Gastroesophageal sphincter (tissue), 4 donors: ENCODE results near the gene CCL27. TPM values are rescaled to one million over a fixed set of nuclear protein-coding genes. Genes with fewer than 3 reads are reported as not detected.

Experiments
- ATAC-seq: fragments of 150-250 bp; one replicate; pipeline ENCODE4 v1.9.1; 2016; ENCODE audit warnings: mild to moderate bottlenecking, moderate library complexity
- H3K27ac ChIP-seq, 4 donors: fragments of 200-600 bp; sonication (generic) in 3 of 4; 1 replicate in 3 of 4; 2 replicates in 1 of 4; pipeline ENCODE4 v1.5.1; 2016 to 2019
- H3K27me3 ChIP-seq: fragments of 200-600 bp; sonication (generic); one replicate; pipeline ENCODE4 v1.5.1; 2019
- H3K36me3 ChIP-seq, 2 donors: fragments of 200-600 bp; sonication (generic); one replicate each; pipeline ENCODE4 v1.5.1; 2019; ENCODE audit warnings: control low read depth in 1 of 2
- H3K4me1 ChIP-seq, 3 donors: fragments of 200-600 bp; sonication (generic); 1 replicate in 2 of 3; 2 replicates in 1 of 3; pipeline ENCODE4 v1.5.1; 2016 to 2019; ENCODE audit warnings: control low read depth in 2 of 3
- H3K4me3 ChIP-seq, 2 donors: fragments of 200-600 bp; sonication (generic); one replicate each; pipeline ENCODE4 v1.5.1; 2019; ENCODE audit warnings: mild to moderate bottlenecking in 1 of 2, moderate library complexity in 1 of 2
- H3K9me3 ChIP-seq, 3 donors: fragments of 200-600 bp; sonication (generic); one replicate each; pipeline ENCODE4 v1.5.1; 2017 to 2019; ENCODE audit warnings: control low read depth in 2 of 3
- EP300 ChIP-seq: sonication (generic); formaldehyde crosslinking; IDR thresholded peaks from one replicate; pipeline ENCODE4 v1.6.1; 2017; ENCODE audit warnings: antibody characterized with exemption, mild to moderate bottlenecking
- POLR2A ChIP-seq, 2 donors: fragments of 450-650 bp; IDR thresholded peaks; one replicate each; pipeline ENCODE4 v1.6.1; 2017; ENCODE audit warnings: antibody characterized with exemption in 2 of 2, mild to moderate bottlenecking in 2 of 2, moderate library complexity in 1 of 2
- POLR2AphosphoS5 ChIP-seq: sonication (generic); formaldehyde crosslinking; IDR thresholded peaks from one replicate; pipeline ENCODE4 v1.6.1; 2017; ENCODE audit warnings: antibody characterized with exemption
- WGBS, 2 donors: methylation state at CpG; one replicate each; pipeline ENCODE4 v1.1.5; 2018; ENCODE audit warnings: low coverage in 1 of 2; 5-methylcytosine and 5-hydroxymethylcytosine counted together
- total RNA-seq, 4 donors: library from RNA; depleted of rRNA; stranded (reverse); fragments of >200 nt; gene quantifications; one replicate each; pipeline ENCODE4 v1.1.0, GENCODE V29; 2016
- TF ChIP-seq, protein P1 (sequence below), 4 experiments: fragments of 200-600 bp in 2 of 4; fragments of 450-650 bp in 2 of 4; sonication (generic) in 1 of 4; IDR thresholded peaks; one replicate each; pipeline ENCODE4 v1.5.1; 2017 to 2019; ENCODE audit warnings: antibody characterized with exemption in 4 of 4, mild to moderate bottlenecking in 2 of 4, moderate library complexity in 2 of 4

The CCL27 gene
- total RNA-seq, 4 donors from 2014 or later = not detected

DNA sequence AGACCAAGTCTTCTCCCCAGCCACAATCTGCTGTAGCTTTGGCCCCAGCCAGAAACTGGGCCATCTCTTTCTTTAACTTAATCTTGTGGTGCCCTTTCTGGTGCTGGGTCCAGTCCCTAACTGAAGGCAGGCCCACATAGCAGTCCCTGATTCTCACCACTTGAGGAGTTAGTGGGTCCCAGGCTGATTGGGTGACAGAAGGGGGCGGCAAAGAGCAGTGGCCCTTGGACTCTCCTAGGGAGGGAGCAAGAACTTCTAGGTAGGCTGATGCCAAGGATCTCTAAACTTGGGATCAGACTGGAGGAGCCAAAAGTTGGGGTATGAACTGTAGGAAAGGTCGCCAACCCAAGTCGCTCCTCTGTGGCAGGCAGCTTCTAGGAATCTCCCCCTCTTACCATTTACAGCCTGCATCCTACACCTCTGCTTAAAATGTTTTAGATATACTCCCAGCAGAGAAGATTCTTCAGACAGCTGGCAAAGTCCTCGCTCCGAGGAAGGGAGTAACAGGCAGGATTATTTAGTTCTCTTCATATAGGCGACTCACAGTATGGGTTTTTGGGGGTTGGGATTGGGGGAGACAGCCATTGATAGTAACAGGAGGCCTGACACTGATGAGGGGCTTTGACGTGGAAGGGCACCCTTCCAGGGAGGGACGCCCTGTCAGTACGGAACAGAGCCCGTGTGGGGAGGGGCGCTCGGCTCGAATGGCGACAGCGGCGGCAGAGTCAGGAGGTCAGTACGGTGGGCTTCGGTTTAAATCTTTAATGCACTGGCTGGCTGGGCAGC lies 2.0 kb upstream of the CCL27 start:
- ATAC-seq = peak; percentile 39
- Histone ChIP-seq H3K27ac (peak overlapping the region; percentile 41 to 100 (median 99)), H3K36me3 (peaks cover 0 to 43% of the 10 kb centered on the region in 2 donors), H3K4me1 (peaks cover 0 to 43% (median 13%) of the 10 kb centered on the region in 3 donors), H3K4me3 (peak overlapping the region; percentile 85 to 93), H3K27me3 (no peaks in the 10 kb centered on the region), H3K9me3 (peaks cover 0 to 3% (median 0%) of the 10 kb centered on the region in 3 donors)
- 10 to 27% methylated on average over 3 to 15 of the region's 18 CpGs for WGBS, 2 donors
- TF ChIP-seq POLR2AphosphoS5 = peak; percentile 13
- TF ChIP-seq, protein P1, sequence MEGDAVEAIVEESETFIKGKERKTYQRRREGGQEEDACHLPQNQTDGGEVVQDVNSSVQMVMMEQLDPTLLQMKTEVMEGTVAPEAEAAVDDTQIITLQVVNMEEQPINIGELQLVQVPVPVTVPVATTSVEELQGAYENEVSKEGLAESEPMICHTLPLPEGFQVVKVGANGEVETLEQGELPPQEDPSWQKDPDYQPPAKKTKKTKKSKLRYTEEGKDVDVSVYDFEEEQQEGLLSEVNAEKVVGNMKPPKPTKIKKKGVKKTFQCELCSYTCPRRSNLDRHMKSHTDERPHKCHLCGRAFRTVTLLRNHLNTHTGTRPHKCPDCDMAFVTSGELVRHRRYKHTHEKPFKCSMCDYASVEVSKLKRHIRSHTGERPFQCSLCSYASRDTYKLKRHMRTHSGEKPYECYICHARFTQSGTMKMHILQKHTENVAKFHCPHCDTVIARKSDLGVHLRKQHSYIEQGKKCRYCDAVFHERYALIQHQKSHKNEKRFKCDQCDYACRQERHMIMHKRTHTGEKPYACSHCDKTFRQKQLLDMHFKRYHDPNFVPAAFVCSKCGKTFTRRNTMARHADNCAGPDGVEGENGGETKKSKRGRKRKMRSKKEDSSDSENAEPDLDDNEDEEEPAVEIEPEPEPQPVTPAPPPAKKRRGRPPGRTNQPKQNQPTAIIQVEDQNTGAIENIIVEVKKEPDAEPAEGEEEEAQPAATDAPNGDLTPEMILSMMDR (IDR thresholded peaks at IDR 0.05) = peak in 3 of 4 experiments; percentile 79 to 87 (median 82)
- TF ChIP-seq POLR2A (IDR thresholded peaks at IDR 0.05) = no peak
- TF ChIP-seq EP300 = no peak

DNA sequence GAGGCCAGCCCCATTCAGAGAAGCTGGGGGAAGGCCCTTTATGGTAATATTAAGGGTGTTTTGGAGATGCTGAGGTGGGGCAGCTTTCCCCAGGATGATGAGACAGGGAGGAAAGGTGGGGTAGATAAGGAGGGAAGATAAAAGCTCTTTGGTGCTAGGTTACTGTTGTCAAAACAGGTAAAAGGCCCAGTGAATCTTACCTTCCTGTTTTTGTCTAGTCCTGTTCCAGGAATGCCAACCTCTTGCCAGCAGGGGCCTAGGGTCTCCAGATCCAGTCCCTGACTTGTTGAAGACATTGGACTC lies 797 bp upstream of the CCL27 start:
- Histone ChIP-seq H3K4me1 (peaks cover 0 to 40% (median 13%) of the 10 kb centered on the region in 3 donors), H3K4me3 (no peak overlapping the region), H3K27me3 (no peaks in the 10 kb centered on the region), H3K27ac (peak overlapping the region in 2 of 4 donors; percentile 99 to 100), H3K9me3 (no peaks in the 10 kb centered on the region), H3K36me3 (peaks cover 0 to 46% of the 10 kb centered on the region in 2 donors)
- TF ChIP-seq POLR2AphosphoS5 (no peak), EP300 (no peak)
- ATAC-seq = no peak

DNA sequence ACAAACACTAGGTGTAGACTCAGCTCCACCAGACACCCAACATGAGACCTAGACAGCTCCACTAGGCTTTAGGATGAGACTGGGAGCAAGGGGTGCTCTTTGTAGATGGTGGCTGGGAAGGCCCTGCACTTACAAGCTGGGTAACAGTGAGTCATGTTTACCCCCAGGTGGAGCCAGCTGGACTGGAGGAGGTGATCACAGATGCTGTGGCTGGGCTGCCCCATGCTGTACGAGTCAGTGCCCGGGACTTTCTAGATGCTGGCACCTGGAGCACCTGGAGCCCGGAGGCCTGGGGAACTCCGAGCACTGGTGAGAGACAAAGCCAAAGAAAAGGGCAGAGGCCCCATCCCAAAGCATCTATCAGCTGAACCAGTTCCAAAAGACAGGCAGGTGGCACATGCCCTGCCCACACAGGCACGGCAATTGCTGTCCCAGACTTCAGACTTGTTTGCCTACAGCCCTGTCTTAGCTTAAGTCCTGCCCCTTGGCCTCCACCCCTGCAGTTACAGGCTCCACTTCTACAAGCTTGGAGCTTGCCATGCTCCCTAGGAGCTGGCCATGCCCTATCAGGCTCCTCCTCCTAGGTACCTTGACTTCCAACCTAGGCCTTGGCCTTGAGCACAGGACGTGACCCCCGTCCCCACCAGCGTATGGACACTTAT lies 2.7 kb downstream of the CCL27 start:
- Histone ChIP-seq H3K4me1 (peaks cover 0 to 25% (median 12%) of the 10 kb centered on the region in 3 donors), H3K4me3 (no peak overlapping the region), H3K36me3 (peaks cover 0 to 53% of the 10 kb centered on the region in 2 donors), H3K27me3 (no peaks in the 10 kb centered on the region), H3K9me3 (no peaks in the 10 kb centered on the region), H3K27ac (no peak overlapping the region)
- ATAC-seq = no peak
- TF ChIP-seq, protein P1 (IDR thresholded peaks at IDR 0.05) = no peak
- TF ChIP-seq EP300 (no peak), POLR2A (IDR thresholded peaks at IDR 0.05) (no peak), POLR2AphosphoS5 (no peak)
- 80% methylated on average over 4 of the region's 8 CpGs; no CpG with 5 or more reads in 1 of the 2 donors for WGBS, 2 donors

DNA sequence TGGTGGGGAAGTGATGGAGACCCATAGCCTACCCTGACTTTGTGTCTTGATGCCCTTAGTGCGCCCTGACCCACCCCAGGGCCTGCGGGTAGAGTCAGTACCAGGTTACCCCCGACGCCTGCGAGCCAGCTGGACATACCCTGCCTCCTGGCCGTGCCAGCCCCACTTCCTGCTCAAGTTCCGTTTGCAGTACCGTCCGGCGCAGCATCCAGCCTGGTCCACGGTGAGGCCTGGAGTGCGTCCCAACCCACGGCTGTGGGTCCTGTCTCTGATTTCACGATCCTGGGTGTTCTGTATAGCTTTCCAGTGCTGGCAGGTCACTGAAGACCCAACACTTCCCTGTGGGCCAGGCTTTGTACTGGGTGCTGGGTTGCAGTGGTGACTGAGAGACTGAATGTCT lies 4.0 kb downstream of the CCL27 start:
- 85 to 89% methylated on average over 6 to 8 of the region's 14 CpGs for WGBS, 2 donors
- no peak overlapping the region for H3K27ac ChIP-seq
- H3K4me1 ChIP-seq = peaks cover 0 to 25% (median 21%) of the 10 kb centered on the region in 3 donors
- no peaks in the 10 kb centered on the region for H3K27me3 ChIP-seq
- no peak for ATAC-seq
- H3K36me3 ChIP-seq = peaks cover 0 to 53% of the 10 kb centered on the region in 2 donors
- TF ChIP-seq, protein P1 (IDR thresholded peaks at IDR 0.05) = no peak
- TF ChIP-seq POLR2AphosphoS5 (no peak), POLR2A (IDR thresholded peaks at IDR 0.05) (no peak), EP300 (no peak)
- no peaks in the 10 kb centered on the region for H3K9me3 ChIP-seq
- no peak overlapping the region for H3K4me3 ChIP-seq

DNA sequence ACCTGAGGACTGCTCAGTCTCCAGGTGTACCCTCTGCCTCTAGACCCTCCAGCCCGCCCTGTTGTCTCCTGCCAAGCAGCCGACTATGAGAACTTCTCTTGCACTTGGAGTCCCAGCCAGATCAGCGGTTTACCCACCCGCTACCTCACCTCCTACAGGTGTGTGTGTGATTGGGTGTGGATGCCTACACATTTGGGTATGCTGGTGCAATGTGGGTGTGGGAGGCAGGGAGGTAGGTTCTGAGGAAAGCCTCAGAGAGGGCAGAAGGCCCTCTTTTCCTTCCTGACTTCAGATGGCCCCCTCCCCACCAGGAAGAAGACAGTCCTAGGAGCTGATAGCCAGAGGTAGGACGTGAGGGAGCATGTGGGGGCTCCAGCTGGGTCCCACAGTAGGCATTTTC lies 5.5 kb downstream of the CCL27 start:
- Histone ChIP-seq H3K4me3 (no peak overlapping the region), H3K27ac (no peak overlapping the region), H3K4me1 (peaks cover 0 to 39% (median 36%) of the 10 kb centered on the region in 3 donors), H3K27me3 (no peaks in the 10 kb centered on the region), H3K9me3 (no peaks in the 10 kb centered on the region), H3K36me3 (peaks cover 0 to 47% of the 10 kb centered on the region in 2 donors)
- WGBS, 2 donors = 100% methylated on average over 1 of the region's 5 CpGs; no CpG with 5 or more reads in 1 of the 2 donors
- TF ChIP-seq, protein P1 (IDR thresholded peaks at IDR 0.05) = no peak
- TF ChIP-seq POLR2AphosphoS5 (no peak), POLR2A (IDR thresholded peaks at IDR 0.05) (no peak), EP300 (no peak)
- no peak for ATAC-seq
